HEK293 (cell line): ENCODE measurements around the gene MGAT4A.

ENCODE experiments used
- CTCF ChIA-PET: fragments of 350-600 bp; formaldehyde crosslinking; extraction: SDS; loops from one replicate; lab custom pipeline; 2021; ENCODE audit warnings: antibody characterized with exemption; lab: Yijun Ruan, JAX
- POLR2A ChIA-PET: fragments of 300-600 bp; formaldehyde crosslinking; extraction: SDS; loops from one replicate; lab custom pipeline; 2020; ENCODE audit warnings: antibody characterized with exemption, inconsistent platforms; lab: Yijun Ruan, JAX
- H3K27ac ChIP-seq: fragments of 200-500 bp; sonication (Bioruptor generic); 2 replicates; pipeline ENCODE4 v1.5.1; 2014; ENCODE audit warnings: low read depth, low read length, control low read depth, inconsistent platforms; ENCODE audit errors: extremely low read depth
- H3K36me3 ChIP-seq, 2 experiments: fragments of 200-500 bp in 1 of 2; sonication (Bioruptor generic) in 1 of 2; 1 replicate in 1 of 2; 2 replicates in 1 of 2; pipeline ENCODE4 v1.5.1; 2014 to 2017; ENCODE audit warnings: inconsistent platforms in 2 of 2, low read length in 2 of 2; ENCODE audit not compliant: control insufficient read depth in 2 of 2, insufficient read depth in 1 of 2
- H3K4me1 ChIP-seq: fragments of 200-500 bp; sonication (Bioruptor generic); 2 replicates; pipeline ENCODE4 v1.5.1; 2014; ENCODE audit warnings: mild to moderate bottlenecking, low read length, inconsistent platforms; ENCODE audit not compliant: control insufficient read depth, insufficient read depth
- H3K4me3 ChIP-seq: 2 replicates; pipeline ENCODE4 v1.5.1; 2011; ENCODE audit warnings: low read depth, mild to moderate bottlenecking, control low read depth, low read length, moderate library complexity
- H3K9me3 ChIP-seq: fragments of 200-500 bp; sonication (Bioruptor generic); 2 replicates; pipeline ENCODE4 v1.5.1; 2014; ENCODE audit warnings: low read depth, low read length, inconsistent platforms; ENCODE audit not compliant: control insufficient read depth, insufficient read depth
- GLIS2 ChIP-seq: fragments of 450-650 bp; formaldehyde crosslinking; IDR thresholded peaks from 2 replicates; pipeline ENCODE4 v1.5.1; 2016; ENCODE audit warnings: missing biosample characterization, missing genetic modification characterization
- RBAK ChIP-seq: fragments of 450-650 bp; formaldehyde crosslinking; IDR thresholded peaks from 2 replicates; pipeline ENCODE4 v1.5.1; 2016; ENCODE audit warnings: missing biosample characterization, missing genetic modification characterization
- SP7 ChIP-seq: fragments of 450-650 bp; formaldehyde crosslinking; IDR thresholded peaks from 2 replicates; pipeline ENCODE4 v1.5.1; 2016; ENCODE audit warnings: missing biosample characterization, missing genetic modification characterization
- TRIM28 ChIP-seq: IDR thresholded peaks from 2 replicates; pipeline ENCODE4 v1.6.1; 2011; ENCODE audit warnings: low read length, control low read depth, borderline replicate concordance
- YY1 ChIP-seq: fragments of 450-650 bp; formaldehyde crosslinking; IDR thresholded peaks from 2 replicates; pipeline ENCODE4 v1.5.1; 2018; ENCODE audit warnings: missing biosample characterization, missing genetic modification characterization
- YY2 ChIP-seq: fragments of 450-650 bp; formaldehyde crosslinking; IDR thresholded peaks from 2 replicates; pipeline ENCODE4 v1.5.1; 2016; ENCODE audit warnings: missing biosample characterization, missing genetic modification characterization
- ZBTB10 ChIP-seq: fragments of 450-650 bp; formaldehyde crosslinking; IDR thresholded peaks from 2 replicates; pipeline ENCODE4 v1.5.1; 2016; ENCODE audit warnings: missing biosample characterization, missing genetic modification characterization
- ZBTB48 ChIP-seq: fragments of 450-650 bp; formaldehyde crosslinking; IDR thresholded peaks from 2 replicates; pipeline ENCODE4 v1.5.1; 2016; ENCODE audit warnings: missing biosample characterization, missing genetic modification characterization
- ZFP3 ChIP-seq: fragments of 450-650 bp; formaldehyde crosslinking; IDR thresholded peaks from 2 replicates; pipeline ENCODE4 v1.5.1; 2016; ENCODE audit warnings: low read depth, missing biosample characterization, missing genetic modification characterization
- ZFP41 ChIP-seq: fragments of 450-650 bp; formaldehyde crosslinking; IDR thresholded peaks from 2 replicates; pipeline ENCODE4 v1.5.1; 2016; ENCODE audit warnings: missing biosample characterization, missing genetic modification characterization, borderline replicate concordance
- ZNF248 ChIP-seq: fragments of 450-650 bp; formaldehyde crosslinking; IDR thresholded peaks from 2 replicates; pipeline ENCODE4 v1.5.1; 2017; ENCODE audit warnings: missing biosample characterization, missing genetic modification characterization
- ZNF280C ChIP-seq: fragments of 450-650 bp; formaldehyde crosslinking; IDR thresholded peaks from 2 replicates; pipeline ENCODE4 v1.5.1; 2016; ENCODE audit warnings: missing biosample characterization, missing genetic modification characterization
- ZNF37A ChIP-seq: fragments of 450-650 bp; IDR thresholded peaks from 2 replicates; pipeline ENCODE4 v1.5.1; 2018; ENCODE audit warnings: missing biosample characterization, missing genetic modification characterization
- ZNF555 ChIP-seq: fragments of 450-650 bp; formaldehyde crosslinking; conservative IDR thresholded peaks from 2 replicates; pipeline ENCODE4 v1.5.1; 2017; ENCODE audit warnings: missing biosample characterization, mild to moderate bottlenecking, missing genetic modification characterization, inconsistent platforms
- ZNF560 ChIP-seq: fragments of 450-650 bp; formaldehyde crosslinking; IDR thresholded peaks from 2 replicates; pipeline ENCODE4 v1.5.1; 2017; ENCODE audit warnings: missing biosample characterization, missing genetic modification characterization, borderline replicate concordance
- ZNF580 ChIP-seq: fragments of 450-650 bp; formaldehyde crosslinking; IDR thresholded peaks from 2 replicates; pipeline ENCODE4 v1.5.1; 2016; ENCODE audit warnings: missing biosample characterization, missing genetic modification characterization
- ZNF585B ChIP-seq: fragments of 450-650 bp; formaldehyde crosslinking; IDR thresholded peaks from 2 replicates; pipeline ENCODE4 v1.5.1; 2016; ENCODE audit warnings: missing biosample characterization, missing genetic modification characterization
- ZNF596 ChIP-seq: fragments of 450-650 bp; IDR thresholded peaks from 2 replicates; pipeline ENCODE4 v1.5.0; 2018; ENCODE audit warnings: missing biosample characterization, mild to moderate bottlenecking, missing genetic modification characterization, moderate library complexity
- ZNF692 ChIP-seq: fragments of 450-650 bp; formaldehyde crosslinking; IDR thresholded peaks from 2 replicates; pipeline ENCODE4 v1.5.1; 2016; ENCODE audit warnings: missing biosample characterization, missing genetic modification characterization
- ZNF777 ChIP-seq: fragments of 450-650 bp; formaldehyde crosslinking; IDR thresholded peaks from 2 replicates; pipeline ENCODE4 v1.5.1; 2017; ENCODE audit warnings: missing biosample characterization, missing genetic modification characterization, borderline replicate concordance
- ZNF830 ChIP-seq: fragments of 450-650 bp; IDR thresholded peaks from 2 replicates; pipeline ENCODE4 v1.5.0; 2018; ENCODE audit warnings: missing biosample characterization, missing genetic modification characterization, low read depth, mild to moderate bottlenecking, moderate library complexity

MGAT4A gene

GRCh38 chr2:98685930-98686887, 44.7 kb downstream of the MGAT4A start:
- Histone ChIP-seq H3K36me3 (no peaks in the 10 kb centered on the region), H3K9me3 (no peaks in the 10 kb centered on the region), H3K4me3 (no peak overlapping the region), H3K27ac (no peak overlapping the region), H3K4me1 (no peaks in the 10 kb centered on the region)
- ChIA-PET CTCF (interaction anchor here (0.7 kb wide), 1 partner anchor 44 kb away, joined by 3 read pairs; no protein-coding TSS in a partner anchor), POLR2A (no interaction called here)
- TF ChIP-seq RBAK (tag by site-specific recombination) (no peak), YY2 (tag by site-specific recombination) (no peak), ZBTB10 (tag by site-specific recombination) (no peak), ZFP3 (tag by site-specific recombination) (no peak), GLIS2 (tag by site-specific recombination) (no peak)

- ChIA-PET POLR2A (interaction anchor here (0.5 kb wide), 1 partner anchor 19 kb away, joined by 6 read pairs; no protein-coding TSS in a partner anchor), CTCF (no interaction called here)
- Histone ChIP-seq H3K4me3 (no peak overlapping the region), H3K9me3 (no peaks in the 10 kb centered on the region), H3K27ac (no peak overlapping the region), H3K4me1 (no peaks in the 10 kb centered on the region), H3K36me3 (no peaks in the 10 kb centered on the region)
- TF ChIP-seq YY1 (tag by site-specific recombination) (no peak), ZNF580 (tag by site-specific recombination) (no peak), ZNF596 (no peak), ZNF248 (tag by site-specific recombination) (no peak), ZNF692 (tag by site-specific recombination) (no peak), TRIM28 (no peak), ZNF560 (tag by site-specific recombination) (no peak), ZBTB48 (tag by site-specific recombination) (no peak), ZNF585B (tag by site-specific recombination) (no peak), ZNF555 (tag by site-specific recombination) (no peak), ZNF280C (tag by site-specific recombination) (no peak), ZNF830 (tag by site-specific recombination) (no peak), ZNF777 (tag by site-specific recombination) (no peak), YY2 (tag by site-specific recombination) (no peak), ZNF37A (tag by site-specific recombination) (no peak), ZFP41 (no peak), SP7 (no peak)
These were observed 47.2 kb downstream of the MGAT4A start for GRCh38 chr2:98683728-98684127.
